ENCODE results near the gene FANCM.
"Not testable (repeated sequence)": the region's sequence is repeated elsewhere in the genome, so short reads cannot be mapped to it uniquely, and the experiment has no call there.

FANCM gene

GRCh38 chr14:45135659-45136395 is at the start of gene FANCM:
Gene FANCM, plus strand, starts transcription at chr14:45135930. Its CDS starts 102 bp downstream, at chr14:45136032.
- peak; percentile 79 to 87 for DNase-seq

- no peak for DNase-seq
Measured at GRCh38 chr14:45089813-45090212, 45.9 kb upstream of the FANCM start.

- DNase-seq, result no peak
Measured at GRCh38 chr14:45091710-45092109, 44.0 kb upstream of the FANCM start.

- DNase-seq, result no peak
Measured at GRCh38 chr14:45094275-45094674, 41.5 kb upstream of the FANCM start.

GRCh38 chr14:45095143-45095542 is 40.6 kb upstream of the FANCM start:
- no peak for DNase-seq

- DNase-seq, result no peak
Measured at GRCh38 chr14:45096218-45096617, 39.5 kb upstream of the FANCM start.

GRCh38 chr14:45103806-45104205 is 31.9 kb upstream of the FANCM start:
- no peak for DNase-seq

- no peak for DNase-seq
Measured at GRCh38 chr14:45104561-45104960, 31.2 kb upstream of the FANCM start.

- DNase-seq, result no peak
Measured at GRCh38 chr14:45112896-45113781, 22.6 kb upstream of the FANCM start.

- DNase-seq, result no peak
Measured at GRCh38 chr14:45114327-45114726, 21.4 kb upstream of the FANCM start.

GRCh38 chr14:45118594-45118993 is 17.1 kb upstream of the FANCM start:
- no peak for DNase-seq

GRCh38 chr14:45120096-45120495 is 15.6 kb upstream of the FANCM start:
- no peak for DNase-seq

- DNase-seq, result no peak
Measured at GRCh38 chr14:45123271-45123670, 12.5 kb upstream of the FANCM start.

GRCh38 chr14:45125754-45126153 is 10.0 kb upstream of the FANCM start:
- no peak for DNase-seq

- no peak for DNase-seq
Measured at GRCh38 chr14:45128963-45129629, 6.6 kb upstream of the FANCM start.

- DNase-seq, result no peak
Measured at GRCh38 chr14:45133683-45134050, 2.1 kb upstream of the FANCM start.

GRCh38 chr14:45134051-45134958 is 1.4 kb upstream of the FANCM start, which contains the start of gene FKBP3:
Gene FKBP3, minus strand, starts transcription at chr14:45134481. Its CDS starts 25 bp downstream, at chr14:45134456.
- peak; percentile 92 to 95 for DNase-seq

GRCh38 chr14:45135156-45135555 is 574 bp upstream of the FANCM start:
- DNase-seq, result no peak

- DNase-seq, result no peak
Measured at GRCh38 chr14:45136399-45136798, 669 bp downstream of the FANCM start.

- DNase-seq, result no peak
Measured at GRCh38 chr14:45140661-45141187, 5.0 kb downstream of the FANCM start.

GRCh38 chr14:45142083-45142482 is 6.4 kb downstream of the FANCM start:
- DNase-seq, result not testable (repeated sequence)

- DNase-seq, result no peak
Measured at GRCh38 chr14:45144658-45145057, 8.9 kb downstream of the FANCM start.
